D341Med (cell line): ENCODE results near the gene PLEKHD1.

Experiments
- DNase-seq: peaks from one replicate; pipeline ENCODE4 v3.0.0; 2012; ENCODE audit warnings: low spot score

PLEKHD1 gene

DNA sequence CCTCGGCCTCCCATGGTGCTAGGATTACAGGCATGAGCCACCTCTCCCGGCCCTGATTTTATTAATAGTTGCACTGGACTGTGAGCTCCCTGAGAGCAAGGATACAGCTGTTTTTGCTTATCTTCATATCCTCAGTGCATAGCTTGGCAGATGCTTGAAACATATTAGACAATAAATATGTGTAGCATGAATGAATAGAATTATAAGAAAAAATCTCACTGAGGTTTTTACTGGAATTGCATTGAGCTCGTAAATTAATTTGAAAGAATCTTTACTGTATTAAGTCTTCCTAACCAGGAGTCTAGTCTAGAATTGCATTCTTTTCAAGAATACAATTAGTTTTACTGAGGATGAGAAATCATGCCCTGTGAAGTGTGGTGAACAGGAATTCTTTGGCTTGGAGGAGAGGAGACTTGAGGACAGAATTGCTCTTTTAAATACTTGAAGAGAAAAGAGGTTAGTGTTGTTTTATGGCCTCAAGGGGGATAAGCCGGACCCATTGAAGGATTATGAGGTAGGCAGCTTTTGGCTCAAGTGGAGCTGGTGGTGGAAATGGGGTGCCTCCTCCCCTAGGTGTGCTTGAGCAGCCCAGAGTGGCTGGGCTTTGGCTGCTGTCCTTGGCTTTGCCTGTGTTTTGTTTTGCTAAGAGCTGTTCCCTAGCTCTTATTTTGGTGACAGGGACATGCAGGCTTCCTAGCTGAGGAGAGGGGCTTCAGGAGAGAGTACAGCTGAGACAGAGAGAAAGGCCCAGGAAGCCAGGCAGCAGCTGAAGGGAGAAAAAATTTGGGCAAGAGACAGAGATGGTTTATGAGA is 34.0 kb downstream of the PLEKHD1 start:
- peak; percentile 41 for DNase-seq

DNA sequence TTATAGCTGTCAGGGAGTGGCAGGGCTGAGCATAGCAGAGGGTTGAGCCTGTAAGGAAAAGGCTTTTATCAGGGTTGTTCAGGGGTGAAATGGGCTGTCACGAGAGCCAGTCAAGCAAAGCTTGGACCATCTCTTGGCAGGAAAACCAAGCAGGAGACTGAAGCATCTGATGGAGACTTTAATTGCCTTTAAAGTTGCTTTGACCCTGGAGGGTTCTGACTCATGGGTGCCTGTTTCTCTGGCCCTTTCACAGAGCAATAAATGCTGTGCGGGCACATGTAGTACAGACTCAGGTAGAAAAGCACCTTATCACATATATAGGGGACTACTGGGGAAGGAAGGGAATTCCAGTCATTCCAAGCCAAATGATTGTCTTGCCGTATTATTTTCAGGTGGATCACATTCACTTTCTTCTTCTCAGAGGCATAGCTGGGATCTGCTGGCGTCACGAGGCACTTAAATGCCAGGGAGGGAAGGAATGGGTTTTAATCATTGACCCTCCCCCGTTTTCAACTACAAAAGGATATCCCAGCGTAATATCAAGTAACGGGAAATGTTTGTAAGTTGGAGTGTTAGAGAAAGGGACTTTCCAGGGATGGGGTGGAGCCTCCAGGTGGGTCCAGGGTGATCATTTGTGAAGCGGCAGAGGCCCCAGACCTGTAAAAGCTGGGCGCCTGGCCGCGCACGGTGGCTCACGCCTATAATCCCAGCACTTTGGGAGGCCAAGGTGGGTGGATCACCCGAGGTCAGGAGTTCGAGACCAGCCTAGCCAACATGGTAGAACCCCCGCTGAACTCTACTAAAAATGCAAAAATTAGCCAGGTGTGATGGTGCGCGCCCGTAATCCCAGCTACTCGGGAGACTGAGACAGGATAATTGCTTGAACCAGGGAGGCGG is 34.9 kb downstream of the PLEKHD1 start:
- DNase-seq, result peak; percentile 15

DNA sequence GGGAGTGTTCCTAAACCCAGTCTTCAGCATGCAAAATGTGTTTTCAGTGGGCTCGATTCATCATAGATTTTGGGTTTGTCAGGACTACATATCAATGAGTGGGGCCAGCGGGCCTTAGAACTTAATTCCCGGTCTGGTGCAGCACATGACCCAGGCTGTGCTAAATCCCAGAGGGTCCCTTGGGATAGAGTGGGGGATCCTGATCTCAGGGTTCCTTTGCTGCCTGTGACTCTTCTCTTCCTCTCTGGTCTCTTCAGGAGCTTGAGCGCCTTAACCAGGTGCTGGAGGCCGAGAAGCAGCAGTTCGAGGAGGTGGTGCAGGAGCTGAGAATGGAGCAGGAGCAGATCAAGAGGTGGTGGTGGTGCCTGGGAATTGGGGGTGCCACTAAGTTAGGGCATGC is 37.5 kb downstream of the PLEKHD1 start:
- no peak for DNase-seq

- DNase-seq, result no peak
Measured at GRCh38 chr14:69525896-69526295, 41.4 kb downstream of the PLEKHD1 start.

GRCh38 chr14:69527635-69528034 is 43.1 kb downstream of the PLEKHD1 start:
- no peak for DNase-seq

GRCh38 chr14:69528143-69528542 is 43.6 kb downstream of the PLEKHD1 start:
- DNase-seq, result no peak

- no peak for DNase-seq
Measured at GRCh38 chr14:69528930-69529329, 44.4 kb downstream of the PLEKHD1 start.

- no peak for DNase-seq
Measured at GRCh38 chr14:69529563-69529962, 45.0 kb downstream of the PLEKHD1 start.

DNA sequence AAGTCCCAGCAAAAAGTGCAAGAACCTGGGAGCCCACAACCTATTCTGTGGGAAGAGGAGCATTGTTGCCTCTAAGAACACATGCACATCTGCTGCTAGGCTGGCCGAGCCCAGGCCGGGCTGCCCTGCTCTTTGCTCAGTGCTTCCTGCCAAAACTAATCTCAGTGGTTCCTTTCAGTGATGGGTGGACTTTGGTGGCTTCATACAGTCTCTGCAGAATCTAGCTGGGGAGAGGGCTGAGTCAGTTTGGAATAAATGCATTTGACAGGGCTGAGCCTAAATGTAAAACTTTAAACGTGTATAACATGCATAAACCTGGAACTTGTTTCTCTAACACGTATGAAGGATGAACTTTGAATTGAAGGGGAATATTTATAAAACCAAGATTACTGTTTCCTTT is 45.6 kb downstream of the PLEKHD1 start:
- no peak for DNase-seq

GRCh38 chr14:69531135-69531534 is 46.6 kb downstream of the PLEKHD1 start:
- DNase-seq, result no peak

DNA sequence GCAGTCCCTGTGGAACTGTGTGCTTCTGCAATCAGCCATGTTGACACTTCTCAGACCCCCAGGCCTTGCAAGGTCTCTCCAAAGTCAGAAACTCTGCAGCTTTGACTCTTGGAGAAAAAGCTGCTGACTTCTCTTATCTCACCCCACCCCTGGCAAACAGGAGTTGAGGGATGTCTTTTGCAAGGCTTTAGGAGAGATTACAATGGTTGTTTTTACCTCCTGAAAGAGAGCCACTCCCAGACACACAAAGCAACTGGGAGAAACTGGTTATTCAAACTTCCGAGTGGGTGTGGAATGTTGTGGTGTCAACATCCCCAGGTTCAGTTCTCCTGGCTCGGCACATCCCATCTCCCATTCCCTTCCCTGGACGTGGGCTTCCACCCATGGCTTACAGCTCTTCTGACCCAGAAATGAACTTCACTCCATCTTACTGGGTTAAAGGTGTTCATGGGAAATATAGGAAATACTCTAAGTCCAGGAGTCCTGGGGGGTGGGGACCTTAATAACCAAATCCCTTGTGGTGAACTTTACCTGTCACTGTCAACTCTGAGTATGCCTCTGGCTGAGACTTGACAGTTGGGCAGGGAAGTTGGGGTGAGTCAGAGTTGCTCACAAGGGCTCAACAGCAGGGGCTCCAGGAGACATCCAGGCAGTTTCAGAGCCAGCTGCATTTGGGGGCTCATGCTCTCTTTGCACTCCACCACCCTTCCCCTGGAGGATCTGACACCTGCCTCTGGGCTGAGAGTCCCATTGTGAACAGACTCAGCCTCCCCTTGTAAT is 48.2 kb downstream of the PLEKHD1 start:
- DNase-seq, result no peak

DNA sequence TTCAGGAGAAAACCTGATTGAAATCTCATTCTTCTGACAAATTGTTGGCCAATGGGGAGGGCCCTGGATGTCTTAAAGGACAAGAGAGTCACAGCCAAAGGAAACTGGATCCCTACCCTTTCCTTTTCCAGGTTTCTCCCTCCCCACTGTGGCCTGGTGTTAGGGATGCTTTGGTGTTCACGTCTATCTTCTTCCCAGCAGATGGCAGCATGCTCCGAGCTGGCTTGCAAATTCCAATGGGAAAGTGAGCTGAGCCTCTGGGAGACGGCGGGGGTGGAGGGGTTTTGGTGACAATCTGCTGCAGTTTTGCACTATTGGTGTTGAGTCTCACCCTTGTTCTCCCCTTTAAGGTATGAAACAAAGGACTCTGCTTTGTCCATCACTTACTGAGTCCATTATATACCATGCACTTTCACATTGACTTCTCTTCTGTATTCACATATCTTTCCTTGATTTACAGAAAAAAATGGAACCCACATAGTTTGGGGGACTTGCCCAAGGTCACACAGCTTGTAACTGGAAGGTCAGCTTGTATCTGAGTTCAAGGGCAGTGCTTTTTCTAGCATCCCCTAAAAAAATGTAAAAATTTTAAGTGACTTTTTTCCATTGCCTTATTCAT is 50.8 kb downstream of the PLEKHD1 start:
- DNase-seq, result peak; percentile 88

- DNase-seq, result no peak
Measured at GRCh38 chr14:69536971-69537370, 52.4 kb downstream of the PLEKHD1 start.

GRCh38 chr14:69537900-69538299 is 53.4 kb downstream of the PLEKHD1 start:
- no peak for DNase-seq

- DNase-seq, result no peak
Measured at GRCh38 chr14:69538766-69539165, 54.2 kb downstream of the PLEKHD1 start.

DNA sequence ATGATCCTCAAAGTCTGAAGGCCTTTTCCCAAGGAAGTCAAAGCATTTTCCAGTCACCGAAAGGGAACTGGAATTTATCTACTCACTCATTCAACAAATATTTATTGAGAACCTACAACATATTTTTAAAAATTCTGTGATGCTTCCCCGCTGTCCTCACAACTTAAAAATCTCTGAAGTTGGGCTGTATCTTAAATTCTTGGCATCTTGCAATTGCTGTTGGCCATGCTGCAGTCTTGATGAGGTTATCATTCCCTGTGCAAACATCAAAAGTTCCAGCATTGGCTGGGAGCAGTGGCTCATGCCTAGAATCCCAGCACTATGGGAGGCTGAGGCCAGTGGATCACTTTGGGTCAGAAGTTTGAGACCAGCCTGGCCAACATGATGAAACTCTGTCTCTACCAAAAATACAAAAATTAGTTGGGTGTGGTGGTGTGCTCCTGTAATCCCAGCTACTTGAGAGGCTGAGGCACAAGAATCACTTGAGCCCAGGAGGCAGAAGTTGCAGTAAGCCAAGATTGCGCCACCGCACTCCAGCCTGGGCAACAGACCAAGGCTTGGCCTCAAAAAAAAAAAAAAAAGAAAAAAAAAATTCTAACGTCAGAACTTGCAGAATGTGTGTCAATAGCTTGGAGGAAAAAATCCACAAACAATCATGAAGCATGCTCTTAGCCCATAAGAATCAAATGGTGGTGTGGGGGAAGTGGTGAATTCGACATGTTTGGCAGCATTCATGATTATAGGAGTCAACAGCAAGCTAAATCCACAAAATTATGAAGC is 55.3 kb downstream of the PLEKHD1 start:
- DNase-seq, result no peak

- DNase-seq, result no peak
Measured at GRCh38 chr14:69540654-69541335, 56.3 kb downstream of the PLEKHD1 start.

DNA sequence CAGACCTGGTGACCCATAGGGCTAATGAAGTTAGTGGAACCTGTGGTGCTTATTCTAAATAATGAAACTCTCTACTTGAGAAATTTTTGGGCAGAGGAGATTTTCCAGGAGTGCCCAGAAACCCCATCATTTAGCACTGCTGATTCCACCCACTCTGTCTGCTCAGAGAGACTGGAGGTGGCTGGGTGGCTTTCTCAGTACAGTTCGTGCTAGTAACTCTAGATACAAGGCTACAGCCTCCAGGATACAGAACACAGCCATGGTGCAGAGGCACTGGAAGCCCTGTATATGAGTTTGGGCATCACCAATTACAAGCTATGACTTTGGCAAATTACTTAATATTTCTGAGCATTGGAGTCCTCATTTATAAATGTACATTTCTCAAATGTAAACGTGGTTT is 57.8 kb downstream of the PLEKHD1 start:
- no peak for DNase-seq

DNA sequence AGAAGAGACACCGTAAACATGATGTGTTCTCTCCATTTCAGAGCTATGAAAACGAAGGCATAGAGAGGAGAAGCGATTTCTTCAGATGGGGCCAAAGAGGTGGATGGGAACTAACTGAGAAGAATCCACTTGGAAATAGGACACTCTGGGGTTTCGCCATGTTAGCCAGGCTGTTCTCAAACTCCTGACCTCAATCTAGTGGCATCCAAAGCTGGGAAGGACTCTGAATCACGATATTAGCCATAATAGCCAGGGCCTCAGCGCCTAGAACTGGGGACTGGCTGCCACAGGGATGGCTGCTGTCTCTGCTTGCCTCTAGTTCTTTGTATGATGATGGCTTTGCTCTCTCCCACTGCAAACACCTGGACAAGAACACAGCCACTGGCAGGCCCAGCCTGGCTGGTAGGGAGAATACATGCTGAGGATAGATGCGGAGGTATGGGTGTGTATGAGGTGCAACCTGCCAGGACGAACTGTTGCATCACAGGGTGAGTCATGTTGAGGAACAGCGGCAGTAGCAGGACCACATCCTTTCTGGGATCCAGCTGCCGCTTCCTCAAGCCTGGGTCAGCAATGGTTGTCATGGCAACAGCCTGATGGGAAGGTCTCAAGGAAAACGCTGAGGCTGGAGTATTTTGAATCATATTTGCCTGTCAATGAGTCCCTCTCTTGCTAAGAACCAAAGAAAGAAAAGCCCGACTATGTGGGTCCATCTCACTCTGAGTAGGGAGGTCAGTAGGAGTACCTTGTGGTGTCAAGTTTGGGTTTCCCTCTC is 59.0 kb downstream of the PLEKHD1 start:
- no peak for DNase-seq
